ENCODE measurements around the gene GNAI2. TPM values are rescaled to one million over a fixed set of nuclear protein-coding genes. Genes with fewer than 3 reads are reported as not detected.

GNAI2 gene
- total RNA-seq = 217 and 300 TPM in 2 replicates

- peak; percentile 97 for DNase-seq (ENCODE audit: low read depth)
Observed at GRCh38 chr3:50235716-50236483, at the start of gene GNAI2. GNAI2 (plus strand) TSS chr3:50236204; CDS start chr3:50236336, 132 bp downstream.

GRCh38 chr3:50187750-50188149 lies 48.3 kb upstream of the GNAI2 start:
- no peak for DNase-seq (ENCODE audit: low read depth)

GRCh38 chr3:50189274-50189673 lies 46.7 kb upstream of the GNAI2 start:
- peak; percentile 76 for DNase-seq (ENCODE audit: low read depth)

- DNase-seq (ENCODE audit: low read depth) = no peak
Observed at GRCh38 chr3:50189989-50190388, 46.0 kb upstream of the GNAI2 start.

GRCh38 chr3:50190936-50191660 lies 44.9 kb upstream of the GNAI2 start, which contains the start of gene GNAT1:
GNAT1 (plus strand) TSS chr3:50191610; CDS start chr3:50191726, 116 bp downstream.
- peak; percentile 16 for DNase-seq (ENCODE audit: low read depth)

- DNase-seq (ENCODE audit: low read depth) = no peak
Observed at GRCh38 chr3:50192124-50192523, 43.9 kb upstream of the GNAI2 start.

GRCh38 chr3:50192689-50193141 lies 43.3 kb upstream of the GNAI2 start:
- peak; percentile 38 for DNase-seq (ENCODE audit: low read depth)

- DNase-seq (ENCODE audit: low read depth) = no peak
Observed at GRCh38 chr3:50193286-50193685, 42.7 kb upstream of the GNAI2 start.

- DNase-seq (ENCODE audit: low read depth) = no peak
Observed at GRCh38 chr3:50193746-50194127, 42.3 kb upstream of the GNAI2 start.

GRCh38 chr3:50194128-50194902 lies 41.7 kb upstream of the GNAI2 start:
- DNase-seq (ENCODE audit: low read depth) = peak; percentile 27

GRCh38 chr3:50194903-50195500 lies 41.0 kb upstream of the GNAI2 start:
- DNase-seq (ENCODE audit: low read depth) = no peak

GRCh38 chr3:50195501-50196252 lies 40.3 kb upstream of the GNAI2 start:
- peak; percentile 44 for DNase-seq (ENCODE audit: low read depth)

- DNase-seq (ENCODE audit: low read depth) = no peak
Observed at GRCh38 chr3:50196253-50196801, 39.7 kb upstream of the GNAI2 start.

- peak; percentile 43 for DNase-seq (ENCODE audit: low read depth)
Observed at GRCh38 chr3:50201573-50202315, 34.3 kb upstream of the GNAI2 start.

GRCh38 chr3:50202353-50203112 lies 33.5 kb upstream of the GNAI2 start:
- peak; percentile 8 for DNase-seq (ENCODE audit: low read depth)

GRCh38 chr3:50203113-50203808 lies 32.7 kb upstream of the GNAI2 start:
- DNase-seq (ENCODE audit: low read depth) = no peak

- peak; percentile 22 for DNase-seq (ENCODE audit: low read depth)
Observed at GRCh38 chr3:50203809-50204803, 31.9 kb upstream of the GNAI2 start.
